Fibroblast of lung (primary cell): ENCODE data around the gene NPHP3. TPM values are rescaled to one million over a fixed set of nuclear protein-coding genes. Genes with fewer than 3 reads are reported as not detected.

Experiments used
- DNase-seq, 2 donors: peaks; one replicate each; pipeline versions ENCODE4 v3.0.0 to v3.0.0-alpha.2; 2010; ENCODE audit warnings: low read depth in 2 of 2
- H2AFZ ChIP-seq: 2 replicates; pipeline ENCODE4 v1.5.1; 2012; ENCODE audit warnings: low read length, control low read depth, inconsistent platforms
- H3K27ac ChIP-seq: 2 replicates; pipeline ENCODE4 v1.5.1; 2011; ENCODE audit warnings: low read length, control low read depth; ENCODE audit not compliant: insufficient read depth
- H3K27me3 ChIP-seq: 2 replicates; pipeline ENCODE4 v1.5.1; 2011; ENCODE audit warnings: mild to moderate bottlenecking, low read length; ENCODE audit not compliant: control insufficient read depth, insufficient read depth
- H3K36me3 ChIP-seq: 2 replicates; pipeline ENCODE4 v1.5.1; 2011; ENCODE audit warnings: low read length; ENCODE audit not compliant: control insufficient read depth, insufficient read depth
- H3K4me1 ChIP-seq: 2 replicates; pipeline ENCODE4 v1.5.1; 2011; ENCODE audit warnings: low read length; ENCODE audit not compliant: control insufficient read depth, insufficient read depth; ENCODE audit errors: extremely low read depth
- H3K4me2 ChIP-seq: 2 replicates; pipeline ENCODE4 v1.5.1; 2011; ENCODE audit warnings: low read length, control low read depth; ENCODE audit not compliant: insufficient read depth; ENCODE audit errors: extremely low read depth
- H3K4me3 ChIP-seq, 4 experiments: fragments of 200-600 bp in 1 of 4; sonication (generic) in 1 of 4; replicated peaks in 1 of 4; 2 replicates each; pipeline ENCODE4 v1.5.1; 2011 to 2016; ENCODE audit warnings: low read length in 4 of 4, low read depth in 3 of 4, mild to moderate bottlenecking in 3 of 4, control low read depth in 2 of 4, inconsistent platforms in 1 of 4, mixed read lengths in 1 of 4; ENCODE audit not compliant: insufficient read depth in 1 of 4; ENCODE audit errors: control extremely low read depth in 1 of 4
- H3K79me2 ChIP-seq: 2 replicates; pipeline ENCODE4 v1.5.1; 2012; ENCODE audit warnings: mild to moderate bottlenecking, low read length, inconsistent platforms; ENCODE audit not compliant: control insufficient read depth, insufficient read depth
- H3K9ac ChIP-seq: 2 replicates; pipeline ENCODE4 v1.5.1; 2011; ENCODE audit warnings: mild to moderate bottlenecking, low read length, control low read depth; ENCODE audit not compliant: insufficient read depth
- H3K9me3 ChIP-seq: 2 replicates; pipeline ENCODE4 v1.5.1; 2012; ENCODE audit warnings: low read depth, low read length; ENCODE audit not compliant: control insufficient read depth, insufficient read depth
- H4K20me1 ChIP-seq: 2 replicates; pipeline ENCODE4 v1.5.1; 2011; ENCODE audit warnings: low read length; ENCODE audit not compliant: control insufficient read depth, insufficient read depth; ENCODE audit errors: extremely low read depth
- CTCF ChIP-seq, 2 donors: IDR thresholded peaks in 1 of 2; conservative IDR thresholded peaks in 1 of 2; 1 replicate in 1 of 2; 2 replicates in 1 of 2; pipeline ENCODE4 v1.5.1; 2011 to 2012; ENCODE audit warnings: low read length in 2 of 2, control low read depth in 1 of 2, inconsistent platforms in 1 of 2, low read depth in 1 of 2, mild to moderate bottlenecking in 1 of 2
- EZH2 ChIP-seq: IDR thresholded peaks from 2 replicates; pipeline ENCODE4 v1.5.1; 2012; ENCODE audit warnings: low read length, control low read depth, mild to moderate bottlenecking; ENCODE audit errors: missing control alignments
- polyA minus RNA-seq: library from RNA; depleted of rRNA, polyadenylated mRNA; stranded (reverse); fragments of >200 nt; gene quantifications from 2 replicates; pipeline ENCODE4 v1.2.3, GENCODE V29; 2011; ENCODE audit warnings: low replicate concordance
- polyA plus RNA-seq, 2 donors: library from polyadenylated mRNA; depleted of rRNA in 1 of 2; stranded (reverse) in 1 of 2; unstranded in 1 of 2; fragments of >200 nt; gene quantifications; 2 replicates each; pipeline ENCODE4 v1.2.1, GENCODE V29; 2011 to 2012; ENCODE audit warnings: missing spikeins in 1 of 2
- total RNA-seq: library from RNA; depleted of rRNA; stranded (reverse); fragments of >200 nt; gene quantifications from 2 replicates; pipeline ENCODE4 v1.2.1, GENCODE V29; 2014

NPHP3 gene
- total RNA-seq (24.4 and 25.9 TPM in 2 replicates), polyA plus RNA-seq (30.1 and 38.5 TPM in 2 replicates), polyA minus RNA-seq (2.0 and 4.8 TPM in 2 replicates)
- 11.6 and 15.5 TPM in 2 replicates for polyA plus RNA-seq (2012)

- TF ChIP-seq EZH2 (no peak), CTCF (conservative IDR thresholded peaks at IDR 0.05 in 1 of 2, IDR thresholded peaks at IDR 0.05 in 1 of 2; ENCODE audit: low read depth in 1 of 2, low read length in 2 of 2) (no peak)
- peaks cover 22% of the 10 kb centered on the region for H3K79me2 ChIP-seq
- H3K36me3 ChIP-seq: peaks cover 2% of the 10 kb centered on the region
- peak within 1 kb of the TSS; percentile 92 for H2AFZ ChIP-seq
- peak within 1 kb of the TSS; percentile 94 for H3K9ac ChIP-seq
- no peaks in the 10 kb centered on the region for H3K9me3 ChIP-seq
- H3K4me2 ChIP-seq: peak within 1 kb of the TSS; percentile 92
- peak within 1 kb of the TSS; percentile 84 for H3K27ac ChIP-seq
- peak within 1 kb of the TSS; percentile 62 to 84 (median 70) for H3K4me3 ChIP-seq
- no peaks in the 10 kb centered on the region for H3K27me3 ChIP-seq
- no peaks in the 10 kb centered on the region for H4K20me1 ChIP-seq
- peak; percentile 95 to 97 for DNase-seq
- H3K4me1 ChIP-seq: peaks cover 3% of the 10 kb centered on the region
These were observed at the start of gene NPHP3 for GRCh38 chr3:132722165-132723023. NPHP3 (minus strand) TSS chr3:132722409; CDS start chr3:132722355, 54 bp downstream.

GRCh38 chr3:132758740-132759139 is 36.5 kb upstream of the NPHP3 start:
- Histone ChIP-seq H4K20me1 (no peaks in the 10 kb centered on the region), H3K4me3 (no peak overlapping the region), H2AFZ (no peak overlapping the region), H3K27me3 (no peaks in the 10 kb centered on the region), H3K9me3 (no peaks in the 10 kb centered on the region), H3K4me1 (no peaks in the 10 kb centered on the region), H3K36me3 (no peaks in the 10 kb centered on the region), H3K27ac (no peak overlapping the region), H3K9ac (no peak overlapping the region), H3K79me2 (no peaks in the 10 kb centered on the region), H3K4me2 (no peak overlapping the region)
- no peak for TF ChIP-seq EZH2
- TF ChIP-seq CTCF (conservative IDR thresholded peaks at IDR 0.05 in 1 of 2, IDR thresholded peaks at IDR 0.05 in 1 of 2; ENCODE audit: low read depth in 1 of 2, low read length in 2 of 2): no peak
- DNase-seq: no peak

GRCh38 chr3:132756108-132756650 is 34.0 kb upstream of the NPHP3 start:
- H3K27ac ChIP-seq: no peak overlapping the region
- H2AFZ ChIP-seq: no peak overlapping the region
- no peak overlapping the region for H3K9ac ChIP-seq
- H3K4me3 ChIP-seq: no peak overlapping the region
- no peak for DNase-seq
- H3K36me3 ChIP-seq: no peaks in the 10 kb centered on the region
- no peaks in the 10 kb centered on the region for H4K20me1 ChIP-seq
- TF ChIP-seq CTCF (conservative IDR thresholded peaks at IDR 0.05 in 1 of 2, IDR thresholded peaks at IDR 0.05 in 1 of 2; ENCODE audit: low read depth in 1 of 2, low read length in 2 of 2) (no peak), EZH2 (no peak)
- no peaks in the 10 kb centered on the region for H3K79me2 ChIP-seq
- no peaks in the 10 kb centered on the region for H3K9me3 ChIP-seq
- H3K4me2 ChIP-seq: no peak overlapping the region
- H3K27me3 ChIP-seq: no peaks in the 10 kb centered on the region
- no peaks in the 10 kb centered on the region for H3K4me1 ChIP-seq
